GM12878 (cell line): ENCODE measurements around the gene TBC1D9B. TPM values are rescaled to one million over a fixed set of nuclear protein-coding genes. Genes with fewer than 3 reads are reported as not detected.

Experiments
- ATAC-seq: fragments of 200-7000 bp; cut with Tn5 transposase; 3 replicates; pipeline ENCODE4 v1.9.1; 2020; ENCODE audit warnings: mild to moderate bottlenecking, moderate library complexity
- BruUV-seq: library from RNA; stranded (reverse); fragments of 400-500 nt; replicated peaks from 2 replicates; lab custom pipeline; 2021; lab: Mats Ljungman, UMichigan
- CTCF ChIA-PET: fragments of 300-600 bp; sonication (Branson Sonifier 250); formaldehyde crosslinking; extraction: SDS; loops from one replicate; lab custom pipeline; 2021; ENCODE audit warnings: inconsistent platforms; lab: Yijun Ruan, JAX
- POLR2A ChIA-PET: fragments of 350-600 bp; formaldehyde crosslinking; extraction: SDS; loops from one replicate; lab custom pipeline; 2021; ENCODE audit warnings: inconsistent platforms; lab: Charles Lee
- RAD21 ChIA-PET: fragments of 300-600 bp; sonication (Branson Sonifier 250); formaldehyde crosslinking; loops from one replicate; lab custom pipeline; 2023; ENCODE audit warnings: antibody characterized with exemption; ENCODE audit not compliant: unreplicated experiment; lab: Charles Lee
- SMC1A ChIA-PET: fragments of 300-600 bp; sonication (Branson Sonifier 250); formaldehyde crosslinking; loops from one replicate; lab custom pipeline; 2023; ENCODE audit not compliant: unreplicated experiment, uncharacterized antibody; lab: Charles Lee
- DNase-seq: peaks from one replicate; pipeline ENCODE4 v3.0.0-alpha.2; 2011; ENCODE audit warnings: low read depth, low spot score
- FAIRE-seq: peaks from 3 replicates; lab custom pipeline; 2011; peaks lifted over from hg19 to GRCh38; lab: Jason Lieb, UNC
- H2AFZ ChIP-seq: 2 replicates; pipeline ENCODE4 v1.6.0; 2011; ENCODE audit warnings: low read depth, low read length, control low read depth; ENCODE audit not compliant: control insufficient read depth
- H3K27ac ChIP-seq: 2 replicates; pipeline ENCODE4 v1.5.1; 2011; ENCODE audit warnings: control low read depth; ENCODE audit not compliant: control insufficient read depth, insufficient read depth
- H3K27me3 ChIP-seq, 2 experiments: replicated peaks in 1 of 2; 2 replicates each; pipeline versions ENCODE4 v1.6.0 to v1.6.1; 2011; ENCODE audit warnings: low read length in 1 of 2; ENCODE audit not compliant: control insufficient read depth in 2 of 2, insufficient read depth in 2 of 2
- H3K36me3 ChIP-seq, 2 experiments: 2 replicates each; pipeline ENCODE4 v1.5.1; 2011; ENCODE audit warnings: low read length in 1 of 2; ENCODE audit not compliant: control insufficient read depth in 2 of 2, insufficient read depth in 2 of 2
- H3K4me1 ChIP-seq: 2 replicates; pipeline ENCODE4 v1.6.1; 2011; ENCODE audit warnings: mild to moderate bottlenecking, low read length, moderate library complexity, mixed read lengths; ENCODE audit not compliant: control insufficient read depth, insufficient read depth
- H3K4me2 ChIP-seq: 2 replicates; pipeline ENCODE4 v1.6.0; 2011; ENCODE audit warnings: control low read depth; ENCODE audit not compliant: control insufficient read depth, insufficient read depth
- H3K4me3 ChIP-seq: fragments of 200-600 bp; sonication (generic); 2 replicates; pipeline ENCODE4 v1.5.1; 2016
- H3K79me2 ChIP-seq: 2 replicates; pipeline ENCODE4 v1.6.0; 2011; ENCODE audit warnings: low read length; ENCODE audit not compliant: control insufficient read depth, insufficient read depth
- H3K9ac ChIP-seq: 2 replicates; pipeline ENCODE4 v1.8.0; 2011; ENCODE audit warnings: low read length, control low read depth, mixed read lengths; ENCODE audit not compliant: control insufficient read depth, insufficient read depth
- H3K9me3 ChIP-seq: replicated peaks from 3 replicates; pipeline ENCODE4 v1.5.1; 2011; ENCODE audit warnings: mild to moderate bottlenecking, low read length; ENCODE audit not compliant: control insufficient read depth, insufficient read depth
- H4K20me1 ChIP-seq: 2 replicates; pipeline ENCODE4 v1.6.0; 2011; ENCODE audit not compliant: control insufficient read depth, insufficient read depth
- ATF7 ChIP-seq: fragments of 450-650 bp; IDR thresholded peaks from 2 replicates; pipeline ENCODE4 v1.6.1; 2016; ENCODE audit warnings: low read depth, mild to moderate bottlenecking
- CHD1 ChIP-seq: IDR thresholded peaks from 2 replicates; pipeline ENCODE4 v1.6.1; 2012; ENCODE audit warnings: low read depth, low read length, improper control_type of control experiment
- MYC ChIP-seq: IDR thresholded peaks from 2 replicates; pipeline ENCODE4 v1.6.1; 2011; ENCODE audit warnings: mild to moderate bottlenecking, low read length, moderate library complexity, inconsistent platforms; ENCODE audit not compliant: insufficient read depth, insufficient replicate concordance, insufficient read length, severe bottlenecking
- POLR2A ChIP-seq: IDR thresholded peaks from 2 replicates; pipeline ENCODE4 v1.6.1; 2011; ENCODE audit warnings: low read depth, mild to moderate bottlenecking, low read length
- SMC3 ChIP-seq: IDR thresholded peaks from 2 replicates; pipeline ENCODE4 v1.6.1; 2011; ENCODE audit warnings: low read length, improper control_type of control experiment, borderline replicate concordance
- ZBTB40 ChIP-seq: fragments of 450-650 bp; IDR thresholded peaks from 2 replicates; pipeline ENCODE4 v1.6.1; 2016; ENCODE audit warnings: mild to moderate bottlenecking, moderate library complexity, borderline replicate concordance
- ZZZ3 ChIP-seq: IDR thresholded peaks from 2 replicates; pipeline ENCODE4 v1.6.1; 2011; ENCODE audit warnings: low read depth; ENCODE audit not compliant: control insufficient read depth, insufficient read length
- WGBS: methylation state at CpG from one replicate; pipeline ENCODE4 v1.1.6; 2016; ENCODE audit warnings: low lambda C conversion rate; ENCODE audit not compliant: insufficient replicate concordance, insufficient coverage; ENCODE audit errors: missing lambda C conversion rate; 5-methylcytosine and 5-hydroxymethylcytosine counted together
- in situ Hi-C: fragments of 300-500 bp; cut with MboI; formaldehyde crosslinking; loops from 9 replicates; pipeline ENCODE4 v1.14.3; 2018; ENCODE audit warnings: mixed read lengths
- intact Hi-C: fragments of 100-400 bp; cut with micrococcal nuclease; formaldehyde crosslinking; loops from one replicate; pipeline ENCODE4 v1.14.2; 2022; ENCODE audit not compliant: unreplicated experiment
- polyA plus RNA-seq, 11 experiments: library from polyadenylated mRNA; depleted of rRNA in 4 of 11; unstranded in 6 of 11; stranded (reverse) in 5 of 11; fragments of >200 nt; fragmentation: Nextera tagmentation in 4 of 11; fragmentation: Illumina TruSeq in 1 of 11; extraction: Ambion mirVana in 4 of 11; extraction: Trizol in 1 of 11; gene quantifications; 1 replicate in 1 of 11; 2 replicates in 10 of 11; pipeline versions ENCODE4 v1.2.1 to v1.2.3, GENCODE V29; 2011 to 2016; ENCODE audit warnings: inconsistent platforms in 2 of 11, missing spikeins in 2 of 11, low read depth in 1 of 11
- total RNA-seq, 4 experiments: library from RNA; depleted of rRNA in 3 of 4; stranded (reverse); fragments of >200 nt in 3 of 4; fragmentation: Illumina TruSeq in 1 of 4; extraction: Trizol in 1 of 4; gene quantifications; 2 replicates each; pipeline versions ENCODE4 v1.2.1 to v1.2.3, GENCODE V29; 2013 to 2021

The TBC1D9B gene
- total and polyA plus RNA-seq, 10 of the 15 experiments (the other 5 are each of a cell fraction or from before 2014, with no cell fraction given), result 4.0 to 74.2 (median 34.6) TPM

GRCh38 chr5:179920175-179920574 lies 12.5 kb upstream of the TBC1D9B start:
- TF ChIP-seq POLR2A (no peak), ATF7 (no peak), MYC (no peak), CHD1 (no peak), SMC3 (no peak), ZZZ3 (no peak), ZBTB40 (no peak)
- SMC1A ChIA-PET, result no interaction called here
- in situ Hi-C loops, result no loop called here
- no TSS peak for BruUV-seq
- Histone ChIP-seq H3K27me3 (no peaks in the 10 kb centered on the region), H4K20me1 (no peaks in the 10 kb centered on the region), H2AFZ (no peak overlapping the region), H3K9ac (no peak overlapping the region), H3K79me2 (no peaks in the 10 kb centered on the region), H3K9me3 (no peaks in the 10 kb centered on the region; the same call in 1 of the 3 replicates), H3K27ac (no peak overlapping the region), H3K4me2 (no peak overlapping the region), H3K4me1 (peaks cover 7% of the 10 kb centered on the region), H3K36me3 (no peaks in the 10 kb centered on the region), H3K4me3 (no peak overlapping the region)
- CTCF ChIA-PET, result no interaction called here
- ATAC-seq (no peak), FAIRE-seq (no peak), DNase-seq (no peak)
- POLR2A ChIA-PET, result no interaction called here
- intact Hi-C loops, result no loop called here
- RAD21 ChIA-PET, result no interaction called here
- WGBS, result 47% methylated on average over 4 of the region's 4 CpGs
